GM06990 (cell line): ENCODE results near the gene CYP2A6.
"Not testable (repeated sequence)": the region's sequence is repeated elsewhere in the genome, so short reads cannot be mapped to it uniquely, and the experiment has no call there.

ENCODE experiments used
- DNase-seq: peaks from one replicate; pipeline ENCODE4 v3.0.0-alpha.2; 2011; ENCODE audit not compliant: insufficient read length; ENCODE audit errors: extremely low read depth
- H3K27me3 ChIP-seq: replicated peaks from 2 replicates; pipeline ENCODE4 v1.6.0; 2011; ENCODE audit warnings: low read length; ENCODE audit not compliant: control insufficient read depth, insufficient read depth
- H3K36me3 ChIP-seq: 2 replicates; pipeline ENCODE4 v1.5.1; 2011; ENCODE audit warnings: low read length; ENCODE audit not compliant: control insufficient read depth, insufficient read depth
- H3K4me3 ChIP-seq: replicated peaks from 2 replicates; pipeline ENCODE4 v1.5.1; 2011; ENCODE audit warnings: low read depth, mild to moderate bottlenecking, control low read depth, low read length
- TF ChIP-seq, protein P1 (sequence below): IDR thresholded peaks from 2 replicates; pipeline ENCODE4 v1.5.1; 2011; ENCODE audit warnings: low read length, control low read depth, mild to moderate bottlenecking, inconsistent platforms; ENCODE audit not compliant: insufficient read depth, poor library complexity, severe bottlenecking

CYP2A6 gene

DNA sequence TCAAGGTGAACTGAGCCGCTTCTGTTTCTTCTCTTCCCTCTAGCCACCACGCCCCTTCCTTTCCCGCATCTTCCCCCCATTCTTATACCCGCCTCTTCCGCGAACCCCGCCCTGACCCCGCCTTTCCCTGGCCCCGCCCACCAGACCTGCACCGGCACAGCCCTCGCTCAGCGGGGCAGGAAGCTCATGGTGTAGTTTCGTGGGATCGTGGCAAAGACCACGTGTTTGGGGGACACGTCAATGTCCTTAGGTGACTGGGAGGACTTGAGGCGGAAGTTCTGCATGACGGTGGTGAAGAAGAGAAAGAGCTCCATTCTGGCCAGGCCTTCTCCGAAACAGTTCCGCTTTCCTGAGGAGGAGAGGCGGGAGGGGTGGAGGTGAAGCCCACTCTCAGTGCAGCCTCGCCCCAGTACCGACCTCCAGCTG is 25.3 kb upstream of the CYP2A6 start:
- peak; percentile 39 for DNase-seq
- not testable (repeated sequence) for H3K36me3 ChIP-seq, H3K4me3 ChIP-seq, H3K27me3 ChIP-seq

DNA sequence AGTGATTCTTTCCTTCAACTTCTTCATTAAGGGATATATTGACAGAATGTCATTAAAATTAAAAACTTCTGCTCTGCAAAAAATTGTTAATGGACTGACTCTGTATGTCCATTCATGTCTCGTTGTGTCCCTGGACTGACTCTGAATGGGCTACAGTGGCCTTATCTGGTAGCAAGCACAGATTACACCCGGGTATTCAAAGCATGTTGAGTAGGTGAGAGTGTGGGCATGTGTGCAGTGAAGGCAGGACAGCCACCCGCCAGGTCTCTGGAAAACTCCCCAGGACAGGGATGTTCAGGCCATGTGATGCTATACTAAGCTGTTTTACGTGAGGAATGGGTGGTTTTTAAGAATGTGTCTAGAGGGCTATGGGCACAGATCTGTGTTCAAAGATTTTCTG is 24.6 kb upstream of the CYP2A6 start:
- not testable (repeated sequence) for H3K27me3 ChIP-seq, H3K4me3 ChIP-seq, DNase-seq, H3K36me3 ChIP-seq

DNA sequence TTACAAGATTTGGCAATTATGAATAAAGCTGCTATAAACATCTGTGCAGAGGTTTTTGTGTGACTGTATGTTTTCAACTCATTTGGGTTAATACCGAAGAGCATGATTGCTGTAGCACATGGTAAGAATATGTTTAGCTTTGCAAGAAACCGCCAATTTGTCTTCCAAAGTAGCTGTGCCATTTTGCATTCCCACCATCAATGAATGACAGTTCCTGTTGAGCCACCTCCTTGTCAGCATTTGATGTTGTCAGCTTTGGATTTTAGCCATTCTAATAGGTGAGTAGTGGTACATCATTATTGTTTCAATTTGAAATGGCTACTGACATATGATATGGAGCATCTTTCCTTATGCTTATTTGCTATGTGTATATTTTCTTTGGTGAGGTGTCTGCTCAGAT is 23.6 kb upstream of the CYP2A6 start:
- H3K4me3 ChIP-seq, H3K27me3 ChIP-seq, DNase-seq, H3K36me3 ChIP-seq: not testable (repeated sequence)

DNA sequence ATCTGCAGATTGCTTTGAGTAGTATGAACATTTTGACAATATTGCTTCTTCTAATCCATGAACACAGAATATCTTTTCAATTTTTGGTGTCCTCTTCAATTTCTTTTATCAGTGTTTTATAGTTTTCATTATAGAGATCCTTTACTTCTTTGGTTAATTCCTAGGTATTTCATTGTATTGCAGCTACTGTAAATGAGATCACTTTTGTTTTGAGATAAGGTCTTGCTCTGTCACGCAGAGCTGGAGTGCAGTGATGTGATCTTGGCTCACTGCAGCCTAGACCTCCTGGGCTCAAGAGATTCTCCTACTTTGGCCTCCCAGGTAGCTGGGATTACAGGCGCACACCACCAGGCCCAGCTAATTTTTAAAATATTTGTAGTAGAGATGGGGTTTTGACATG is 22.0 kb upstream of the CYP2A6 start:
- TF ChIP-seq, protein P1, sequence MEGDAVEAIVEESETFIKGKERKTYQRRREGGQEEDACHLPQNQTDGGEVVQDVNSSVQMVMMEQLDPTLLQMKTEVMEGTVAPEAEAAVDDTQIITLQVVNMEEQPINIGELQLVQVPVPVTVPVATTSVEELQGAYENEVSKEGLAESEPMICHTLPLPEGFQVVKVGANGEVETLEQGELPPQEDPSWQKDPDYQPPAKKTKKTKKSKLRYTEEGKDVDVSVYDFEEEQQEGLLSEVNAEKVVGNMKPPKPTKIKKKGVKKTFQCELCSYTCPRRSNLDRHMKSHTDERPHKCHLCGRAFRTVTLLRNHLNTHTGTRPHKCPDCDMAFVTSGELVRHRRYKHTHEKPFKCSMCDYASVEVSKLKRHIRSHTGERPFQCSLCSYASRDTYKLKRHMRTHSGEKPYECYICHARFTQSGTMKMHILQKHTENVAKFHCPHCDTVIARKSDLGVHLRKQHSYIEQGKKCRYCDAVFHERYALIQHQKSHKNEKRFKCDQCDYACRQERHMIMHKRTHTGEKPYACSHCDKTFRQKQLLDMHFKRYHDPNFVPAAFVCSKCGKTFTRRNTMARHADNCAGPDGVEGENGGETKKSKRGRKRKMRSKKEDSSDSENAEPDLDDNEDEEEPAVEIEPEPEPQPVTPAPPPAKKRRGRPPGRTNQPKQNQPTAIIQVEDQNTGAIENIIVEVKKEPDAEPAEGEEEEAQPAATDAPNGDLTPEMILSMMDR, result no peak
- Histone ChIP-seq H3K4me3 (no peak overlapping the region), H3K36me3 (no peaks in the 10 kb centered on the region), H3K27me3 (no peaks in the 10 kb centered on the region)
- no peak for DNase-seq

DNA sequence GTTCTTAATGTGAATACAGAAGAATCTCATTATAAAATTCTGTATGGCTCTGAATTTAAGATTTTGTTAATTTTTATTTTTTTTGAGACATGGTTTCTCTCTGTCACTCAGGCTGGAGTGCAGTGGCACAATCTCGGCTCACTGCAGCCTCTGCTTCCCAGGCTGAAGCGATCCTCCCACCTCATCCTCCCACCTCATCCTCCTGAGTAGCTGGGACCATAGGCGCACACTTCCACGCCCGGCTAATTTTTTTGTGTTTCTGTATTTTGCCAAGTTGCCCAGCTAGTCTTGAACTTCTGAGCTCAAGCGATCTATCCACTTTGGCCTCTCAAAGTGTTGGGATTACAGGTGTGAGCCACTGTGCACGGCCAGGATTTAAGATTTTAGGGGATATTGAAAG is 17.5 kb upstream of the CYP2A6 start:
- H3K4me3 ChIP-seq, result no peak overlapping the region
- TF ChIP-seq, protein P1, result no peak
- DNase-seq, result no peak
- H3K27me3 ChIP-seq, result no peaks in the 10 kb centered on the region
- H3K36me3 ChIP-seq, result no peaks in the 10 kb centered on the region

DNA sequence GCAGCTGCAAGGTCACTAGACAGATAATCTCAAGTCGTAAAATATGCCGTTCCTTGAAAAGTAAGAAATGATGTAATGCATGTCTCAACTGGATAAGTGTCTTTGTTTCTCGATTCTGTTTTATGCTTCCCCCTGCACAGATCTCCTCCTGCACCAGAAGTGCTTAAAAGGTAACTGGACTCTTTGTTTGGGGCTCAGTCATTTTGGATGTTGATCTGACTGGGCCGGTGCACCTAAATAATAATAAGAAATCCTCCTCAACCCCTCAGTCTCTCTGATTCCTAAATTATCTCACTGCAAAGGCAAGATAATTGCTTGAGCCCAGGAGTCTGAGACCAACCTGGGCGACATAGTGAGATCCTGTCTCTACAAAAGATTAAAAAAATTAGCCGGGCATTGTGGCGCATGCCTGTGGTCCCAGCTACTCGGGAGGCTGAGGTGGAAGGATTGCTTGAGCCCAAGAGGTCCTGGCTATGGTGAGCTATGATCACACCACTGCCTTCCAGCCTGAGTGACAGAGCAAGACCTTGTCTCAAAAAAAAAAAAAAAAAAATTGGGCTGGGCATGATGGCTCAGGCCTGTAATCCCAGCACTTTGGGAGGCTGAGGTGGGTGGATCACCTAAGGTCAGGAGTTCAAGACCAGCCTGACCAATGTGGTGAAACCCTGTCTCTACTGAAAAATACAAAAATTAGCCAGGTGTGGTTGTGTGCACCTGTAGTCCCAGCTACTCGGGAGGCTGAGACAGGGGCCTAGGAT is 14.7 kb upstream of the CYP2A6 start:
- not testable (repeated sequence) for H3K36me3 ChIP-seq, DNase-seq, H3K4me3 ChIP-seq, H3K27me3 ChIP-seq

DNA sequence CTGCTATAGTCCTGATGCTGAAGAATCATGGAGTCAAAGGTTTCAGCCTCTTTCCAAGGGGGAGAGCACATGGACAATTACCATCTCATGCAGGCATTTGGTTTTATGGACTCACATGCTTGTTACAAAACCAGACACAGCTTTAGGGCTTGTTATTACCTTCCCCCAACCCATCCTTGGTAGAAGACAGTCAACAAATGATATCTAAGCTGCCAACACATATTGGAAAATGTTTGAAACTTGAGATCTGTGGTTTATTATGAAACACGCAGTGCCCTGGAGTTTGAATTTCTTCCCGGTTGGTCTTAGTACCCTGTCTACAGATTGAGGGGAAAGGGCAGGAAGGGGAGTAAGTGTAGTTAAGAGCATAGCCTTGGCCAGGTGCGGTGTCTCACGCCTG is 12.5 kb upstream of the CYP2A6 start:
- TF ChIP-seq, protein P1, result no peak
- Histone ChIP-seq H3K4me3 (no peak overlapping the region), H3K27me3 (no peaks in the 10 kb centered on the region), H3K36me3 (no peaks in the 10 kb centered on the region)
- DNase-seq, result no peak

DNA sequence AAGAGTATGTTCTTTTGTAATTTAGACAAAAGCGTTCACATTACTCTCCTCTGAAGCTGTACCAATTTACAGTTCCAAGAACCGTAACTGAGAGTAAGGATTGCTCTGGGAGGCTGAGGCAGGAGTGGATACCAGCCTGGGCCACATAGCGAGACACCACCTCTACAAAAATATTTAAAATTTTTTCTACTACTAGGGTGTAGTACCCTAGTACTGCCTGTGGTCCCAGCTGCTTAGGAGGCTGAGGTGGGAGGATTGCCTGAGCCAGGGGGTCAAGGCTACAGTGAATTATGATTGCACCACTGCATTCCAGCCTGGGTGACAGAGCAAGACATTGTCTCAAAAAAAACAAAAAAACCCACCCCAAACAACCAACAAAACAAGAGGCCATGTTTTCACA is 12.1 kb upstream of the CYP2A6 start:
- H3K36me3 ChIP-seq, result no peaks in the 10 kb centered on the region
- no peak overlapping the region for H3K4me3 ChIP-seq
- TF ChIP-seq, protein P1, result no peak
- DNase-seq, result no peak
- no peaks in the 10 kb centered on the region for H3K27me3 ChIP-seq
